Astrocyte (in vitro differentiated cells and primary cell): Measurements from ENCODE around the gene ARMH3. TPM values are rescaled to one million over a fixed set of nuclear protein-coding genes. Genes with fewer than 3 reads are reported as not detected.
A peak's percentile ranks its signal among the peaks of the same experiment; 100 is the strongest.

Source experiments
- DNase-seq: peaks from one replicate; pipeline ENCODE4 v3.0.0-alpha.2; 2010; ENCODE audit warnings: low read depth
- FAIRE-seq: peaks from 2 replicates; lab custom pipeline; 2011; peaks lifted over from hg19 to GRCh38; lab: Jason Lieb, UNC
- H2AFZ ChIP-seq: 2 replicates; pipeline ENCODE4 v1.6.0; 2012; ENCODE audit warnings: low read depth, low read length, inconsistent platforms
- H3K27ac ChIP-seq: 2 replicates; pipeline ENCODE4 v1.5.1; 2011; ENCODE audit warnings: low read depth, low read length, inconsistent platforms
- H3K27me3 ChIP-seq: 2 replicates; pipeline ENCODE4 v1.6.0; 2011; ENCODE audit warnings: low read length, inconsistent platforms; ENCODE audit not compliant: insufficient read depth
- H3K36me3 ChIP-seq: 2 replicates; pipeline ENCODE4 v1.5.1; 2011; ENCODE audit warnings: low read length, inconsistent platforms; ENCODE audit not compliant: insufficient read depth
- H3K4me1 ChIP-seq: 2 replicates; pipeline ENCODE4 v1.5.1; 2011; ENCODE audit warnings: low read length, inconsistent platforms; ENCODE audit not compliant: insufficient read depth
- H3K4me2 ChIP-seq: 2 replicates; pipeline ENCODE4 v1.6.0; 2012; ENCODE audit warnings: low read length, inconsistent platforms
- H3K4me3 ChIP-seq: 2 replicates; pipeline ENCODE4 v1.5.1; 2011; ENCODE audit warnings: low read depth, mild to moderate bottlenecking, low read length, inconsistent platforms; ENCODE audit not compliant: insufficient read depth
- H3K79me2 ChIP-seq: 2 replicates; pipeline ENCODE4 v1.6.0; 2012; ENCODE audit warnings: mild to moderate bottlenecking, low read length, inconsistent platforms; ENCODE audit not compliant: insufficient read depth
- H3K9ac ChIP-seq: 2 replicates; pipeline ENCODE4 v1.6.0; 2012; ENCODE audit warnings: mild to moderate bottlenecking, low read length, inconsistent platforms
- H3K9me3 ChIP-seq: 2 replicates; pipeline ENCODE4 v1.5.1; 2012; ENCODE audit warnings: low read depth, mild to moderate bottlenecking, low read length, inconsistent platforms; ENCODE audit not compliant: insufficient read depth
- H4K20me1 ChIP-seq: 2 replicates; pipeline ENCODE4 v1.6.0; 2012; ENCODE audit warnings: low read length, inconsistent platforms; ENCODE audit not compliant: insufficient read depth
- H3K27ac Mint-ChIP-seq: one replicate; pipeline ENCODE4 v1.8.0; 2021; ENCODE audit warnings: mild to moderate bottlenecking, mixed read lengths; ENCODE audit not compliant: unreplicated experiment
- H3K27me3 Mint-ChIP-seq: one replicate; pipeline ENCODE4 v1.8.0; 2021; ENCODE audit warnings: low read depth, mixed read lengths; ENCODE audit not compliant: unreplicated experiment
- H3K36me3 Mint-ChIP-seq: one replicate; pipeline ENCODE4 v1.8.0; 2021; ENCODE audit warnings: low read depth, mixed read lengths; ENCODE audit not compliant: unreplicated experiment
- H3K4me1 Mint-ChIP-seq: one replicate; pipeline ENCODE4 v1.8.0; 2021; ENCODE audit warnings: low read depth, mixed read lengths; ENCODE audit not compliant: unreplicated experiment
- H3K4me3 Mint-ChIP-seq: one replicate; pipeline ENCODE4 v1.8.0; 2021; ENCODE audit warnings: mild to moderate bottlenecking, moderate library complexity, mixed read lengths; ENCODE audit not compliant: unreplicated experiment
- H3K9me3 Mint-ChIP-seq: one replicate; pipeline ENCODE4 v1.8.0; 2021; ENCODE audit warnings: mild to moderate bottlenecking, mixed read lengths; ENCODE audit not compliant: unreplicated experiment
- EZH2 ChIP-seq: IDR thresholded peaks from 2 replicates; pipeline ENCODE4 v1.6.1; 2012; ENCODE audit warnings: mild to moderate bottlenecking, low read length, inconsistent platforms; ENCODE audit not compliant: insufficient read depth
- total RNA-seq: library from RNA; stranded (reverse); gene quantifications from 2 replicates; pipeline ENCODE4 v1.2.1, GENCODE V29; 2021
- TF ChIP-seq, protein P1 (sequence below): IDR thresholded peaks from 2 replicates; pipeline ENCODE4 v1.5.1; 2011; ENCODE audit warnings: low read depth, mild to moderate bottlenecking, inconsistent platforms, low read length, moderate library complexity; ENCODE audit not compliant: insufficient read depth

Gene ARMH3
- total RNA-seq, 1 donor from 2014 or later: 22.6 TPM

DNA sequence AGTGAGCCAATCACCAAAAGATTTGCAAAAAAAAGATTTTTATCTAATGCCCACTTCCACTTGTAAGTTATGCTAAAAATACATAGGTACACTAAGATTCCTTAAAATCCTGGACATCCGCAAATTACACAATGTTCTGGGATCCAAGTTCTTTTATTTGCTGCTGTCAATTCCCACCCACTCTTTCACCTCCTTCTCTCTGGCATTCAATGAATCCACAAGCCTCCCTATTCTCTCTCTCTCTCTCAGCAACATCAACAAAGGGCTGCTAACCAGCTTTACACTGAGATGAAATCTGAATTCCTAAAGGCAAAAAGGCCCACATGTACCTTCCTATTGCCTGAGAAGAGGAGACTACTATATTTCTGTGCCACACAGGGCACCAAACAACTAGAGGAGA, 99.9 kb downstream of the ARMH3 start:
- Histone ChIP-seq H2AFZ (no peak overlapping the region), H3K9me3 (no peaks in the 10 kb centered on the region), H3K79me2 (no peaks in the 10 kb centered on the region), H3K4me3 (no peak overlapping the region), H3K4me2 (no peak overlapping the region), H3K27me3 (no peaks in the 10 kb centered on the region), H3K27ac (no peak overlapping the region), H3K36me3 (no peaks in the 10 kb centered on the region), H3K4me1 (no peaks in the 10 kb centered on the region), H3K9ac (no peak overlapping the region), H4K20me1 (no peaks in the 10 kb centered on the region)
- Mint-ChIP-seq H3K27me3 (no peaks in the 10 kb centered on the region), H3K4me1 (peaks cover 4% of the 10 kb centered on the region), H3K9me3 (no peaks in the 10 kb centered on the region), H3K27ac (no peak overlapping the region), H3K36me3 (peaks cover 15% of the 10 kb centered on the region), H3K4me3 (no peak overlapping the region)
- FAIRE-seq (no peak), DNase-seq (peak; percentile 57)
- TF ChIP-seq EZH2: no peak
- TF ChIP-seq, protein P1, sequence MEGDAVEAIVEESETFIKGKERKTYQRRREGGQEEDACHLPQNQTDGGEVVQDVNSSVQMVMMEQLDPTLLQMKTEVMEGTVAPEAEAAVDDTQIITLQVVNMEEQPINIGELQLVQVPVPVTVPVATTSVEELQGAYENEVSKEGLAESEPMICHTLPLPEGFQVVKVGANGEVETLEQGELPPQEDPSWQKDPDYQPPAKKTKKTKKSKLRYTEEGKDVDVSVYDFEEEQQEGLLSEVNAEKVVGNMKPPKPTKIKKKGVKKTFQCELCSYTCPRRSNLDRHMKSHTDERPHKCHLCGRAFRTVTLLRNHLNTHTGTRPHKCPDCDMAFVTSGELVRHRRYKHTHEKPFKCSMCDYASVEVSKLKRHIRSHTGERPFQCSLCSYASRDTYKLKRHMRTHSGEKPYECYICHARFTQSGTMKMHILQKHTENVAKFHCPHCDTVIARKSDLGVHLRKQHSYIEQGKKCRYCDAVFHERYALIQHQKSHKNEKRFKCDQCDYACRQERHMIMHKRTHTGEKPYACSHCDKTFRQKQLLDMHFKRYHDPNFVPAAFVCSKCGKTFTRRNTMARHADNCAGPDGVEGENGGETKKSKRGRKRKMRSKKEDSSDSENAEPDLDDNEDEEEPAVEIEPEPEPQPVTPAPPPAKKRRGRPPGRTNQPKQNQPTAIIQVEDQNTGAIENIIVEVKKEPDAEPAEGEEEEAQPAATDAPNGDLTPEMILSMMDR: no peak

DNA sequence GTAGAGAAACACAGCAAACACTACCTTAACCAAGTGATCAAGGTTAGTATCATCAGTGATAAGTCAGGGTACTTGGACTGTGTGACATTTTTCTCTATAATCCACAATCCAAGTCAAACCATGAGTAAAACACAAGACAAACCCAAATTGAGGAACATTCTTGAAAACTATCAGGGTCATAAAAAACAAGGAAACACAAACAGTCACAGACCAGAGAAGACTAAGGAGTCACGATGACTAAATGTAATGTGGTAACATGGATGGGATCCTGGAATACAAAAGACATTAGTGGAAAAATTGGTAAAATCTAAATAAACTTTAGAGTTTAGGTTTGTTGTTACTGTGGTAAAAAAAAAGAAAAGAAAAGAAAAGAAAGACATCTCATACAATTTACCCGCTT, 103.8 kb downstream of the ARMH3 start:
- peaks cover 4% of the 10 kb centered on the region for H3K4me1 Mint-ChIP-seq
- Histone ChIP-seq H3K79me2 (no peaks in the 10 kb centered on the region), H3K4me3 (no peak overlapping the region), H3K9ac (no peak overlapping the region), H2AFZ (no peak overlapping the region), H3K27ac (no peak overlapping the region), H3K4me2 (no peak overlapping the region), H3K4me1 (no peaks in the 10 kb centered on the region), H3K27me3 (no peaks in the 10 kb centered on the region), H3K9me3 (no peaks in the 10 kb centered on the region), H4K20me1 (no peaks in the 10 kb centered on the region), H3K36me3 (no peaks in the 10 kb centered on the region)
- FAIRE-seq (peak; percentile 29), DNase-seq (no peak)
- H3K27me3 Mint-ChIP-seq: no peaks in the 10 kb centered on the region
- H3K27ac Mint-ChIP-seq: no peak overlapping the region
- H3K9me3 Mint-ChIP-seq: peaks cover 5% of the 10 kb centered on the region
- H3K36me3 Mint-ChIP-seq: peaks cover 25% of the 10 kb centered on the region
- TF ChIP-seq EZH2: no peak
- H3K4me3 Mint-ChIP-seq: no peak overlapping the region

DNA sequence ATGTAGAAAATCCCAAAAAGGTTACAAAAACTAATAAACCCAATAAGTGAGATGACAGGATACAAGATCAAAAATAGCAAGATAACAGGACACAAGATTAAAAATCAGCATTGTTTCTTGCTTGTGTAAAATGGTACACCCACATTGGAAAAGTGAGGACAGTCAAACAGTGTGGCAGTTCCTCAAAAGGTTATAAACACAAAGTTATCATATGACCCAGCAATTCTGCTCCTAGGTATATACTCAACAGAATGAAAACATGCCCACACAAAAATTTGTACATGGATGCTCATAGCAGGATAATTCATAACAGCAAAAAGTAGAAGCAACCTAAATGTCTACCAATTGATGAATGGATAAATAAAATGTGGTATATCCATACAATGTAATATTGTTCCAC, 105.8 kb downstream of the ARMH3 start:
- no peaks in the 10 kb centered on the region for H3K36me3 ChIP-seq
- H3K27me3 ChIP-seq: no peaks in the 10 kb centered on the region
- no peaks in the 10 kb centered on the region for H3K4me1 ChIP-seq
- H3K9ac ChIP-seq: no peak overlapping the region
- H4K20me1 ChIP-seq: no peaks in the 10 kb centered on the region
- peaks cover 5% of the 10 kb centered on the region for H3K9me3 Mint-ChIP-seq
- TF ChIP-seq, protein P1: no peak
- TF ChIP-seq EZH2: no peak
- no peak for FAIRE-seq
- no peaks in the 10 kb centered on the region for H3K9me3 ChIP-seq
- no peak for DNase-seq
- H2AFZ ChIP-seq: no peak overlapping the region
- H3K27ac Mint-ChIP-seq: no peak overlapping the region
- H3K4me1 Mint-ChIP-seq: no peaks in the 10 kb centered on the region
- no peak overlapping the region for H3K27ac ChIP-seq
- peaks cover 27% of the 10 kb centered on the region for H3K36me3 Mint-ChIP-seq
- H3K4me2 ChIP-seq: no peak overlapping the region
- no peaks in the 10 kb centered on the region for H3K79me2 ChIP-seq
- no peaks in the 10 kb centered on the region for H3K27me3 Mint-ChIP-seq
- H3K4me3 Mint-ChIP-seq: no peak overlapping the region
- H3K4me3 ChIP-seq: no peak overlapping the region
